HG02759 (cell line): ENCODE measurements around the gene PFDN5.
"Not testable (repeated sequence)": the region's sequence is repeated elsewhere in the genome, so short reads cannot be mapped to it uniquely, and the experiment has no call there.

Experiments
- ATAC-seq: cut with Tn5 transposase; IDR thresholded peaks from one replicate; pipeline ENCODE4 v1.9.1; 2021; ENCODE audit warnings: mild to moderate bottlenecking, moderate library complexity; ENCODE audit not compliant: unreplicated experiment

The PFDN5 gene

DNA sequence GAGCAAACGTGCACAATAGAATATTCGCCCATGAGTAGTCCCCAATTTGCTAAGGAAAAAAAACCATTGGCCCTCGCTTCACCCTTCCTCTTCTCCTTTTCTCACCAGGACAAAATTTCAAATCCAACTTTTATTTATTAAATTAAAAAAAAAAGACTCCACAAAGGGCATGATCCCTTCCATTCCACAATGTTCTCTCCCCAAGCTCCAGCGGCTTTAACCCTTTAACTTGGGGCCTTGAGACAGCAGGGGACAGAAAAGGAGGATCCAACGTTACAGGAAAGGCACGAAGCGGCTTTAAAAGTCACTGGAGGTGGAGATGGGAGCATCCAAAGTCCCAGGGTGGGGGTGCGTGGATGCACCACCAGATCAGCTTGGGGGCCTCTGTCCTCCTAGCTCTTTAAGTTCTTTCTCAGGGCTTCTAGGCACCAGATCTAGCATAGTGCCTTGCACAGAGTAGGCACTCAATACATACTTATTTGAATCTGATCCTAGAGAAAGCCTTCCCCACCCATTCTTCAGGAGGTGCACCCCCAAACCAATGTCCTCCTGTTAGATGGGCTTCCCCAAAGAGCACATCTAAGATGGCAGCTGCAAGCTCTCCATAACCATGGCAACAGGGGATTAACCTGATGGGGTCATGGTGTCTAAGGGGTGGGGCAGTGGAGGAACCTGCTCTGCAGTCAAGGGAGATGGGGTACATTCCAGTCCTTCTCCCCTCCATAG lies 31.3 kb downstream of the PFDN5 start:
- ATAC-seq = no peak

DNA sequence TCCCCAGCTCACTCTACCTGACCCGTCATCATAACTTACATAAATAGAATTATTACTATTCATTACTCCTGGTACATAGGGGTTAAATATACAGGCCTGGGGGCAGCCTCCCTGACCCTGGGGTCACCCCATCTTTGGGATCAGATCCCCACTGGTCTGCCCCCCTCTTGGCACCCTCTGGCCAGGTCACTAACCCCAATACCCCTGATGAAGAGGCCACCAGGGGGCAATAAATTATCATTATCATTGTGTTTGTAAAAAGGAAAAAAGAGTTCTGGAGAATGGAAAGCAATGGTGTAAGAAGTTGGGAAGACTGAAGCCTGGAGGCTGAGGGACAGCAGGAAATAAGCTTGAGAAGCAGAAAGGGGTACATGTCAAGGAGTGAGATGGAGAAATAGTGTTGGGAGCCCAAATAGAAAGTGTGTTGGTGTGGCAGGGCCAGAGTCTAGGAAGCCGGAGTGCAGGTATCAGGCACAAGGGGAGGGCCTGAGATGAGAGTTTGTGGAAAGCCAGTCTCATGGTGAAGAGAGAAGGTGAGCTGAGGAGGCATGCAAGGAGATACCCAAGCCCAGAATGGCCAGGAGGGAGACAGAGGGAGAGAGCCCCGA lies 32.2 kb downstream of the PFDN5 start:
- ATAC-seq = no peak

- ATAC-seq = no peak
These were observed 32.7 kb downstream of the PFDN5 start for GRCh38 chr12:53328043-53328435.

DNA sequence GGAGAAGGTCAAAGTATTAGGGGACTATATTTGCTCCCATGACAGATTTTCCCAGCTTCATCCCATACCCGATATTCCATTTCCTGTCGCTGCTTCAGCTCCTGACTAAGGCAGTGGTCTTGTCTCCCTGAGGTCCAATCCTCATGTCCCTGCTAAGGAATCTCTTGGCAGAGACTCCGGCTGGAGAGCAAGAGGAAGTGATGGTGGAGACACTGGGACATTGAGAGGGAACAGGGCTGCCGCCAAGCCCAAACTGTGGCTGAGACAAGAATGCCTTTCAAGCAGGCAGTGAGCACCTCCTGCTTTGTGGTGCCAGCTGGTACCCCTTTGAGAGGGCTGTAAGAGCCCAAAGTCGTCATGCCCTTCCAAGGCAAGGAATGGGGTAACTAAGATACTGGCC lies 35.3 kb downstream of the PFDN5 start:
- no peak for ATAC-seq

DNA sequence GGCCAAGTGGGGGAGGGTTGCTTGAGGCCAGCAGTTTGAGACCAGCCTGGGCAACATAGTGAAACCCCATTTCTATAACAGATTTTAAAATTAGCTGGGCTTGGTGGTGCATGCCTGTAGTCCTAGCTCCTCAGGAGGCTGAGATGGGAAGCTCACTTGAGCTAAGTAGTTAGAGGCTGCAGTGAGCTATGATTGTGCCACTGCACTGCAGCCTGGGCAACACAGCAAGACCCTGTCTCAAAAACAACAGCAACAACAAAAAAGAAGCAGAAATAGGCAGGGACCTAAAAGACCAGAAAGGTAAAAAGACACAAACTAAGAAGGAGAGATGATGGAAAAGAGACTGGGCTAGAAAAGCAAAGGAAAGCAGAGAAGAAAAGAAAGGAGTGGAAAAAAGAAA lies 37.0 kb downstream of the PFDN5 start:
- ATAC-seq = not testable (repeated sequence)

- ATAC-seq = no peak
These were observed 37.4 kb downstream of the PFDN5 start for GRCh38 chr12:53332744-53333143.

DNA sequence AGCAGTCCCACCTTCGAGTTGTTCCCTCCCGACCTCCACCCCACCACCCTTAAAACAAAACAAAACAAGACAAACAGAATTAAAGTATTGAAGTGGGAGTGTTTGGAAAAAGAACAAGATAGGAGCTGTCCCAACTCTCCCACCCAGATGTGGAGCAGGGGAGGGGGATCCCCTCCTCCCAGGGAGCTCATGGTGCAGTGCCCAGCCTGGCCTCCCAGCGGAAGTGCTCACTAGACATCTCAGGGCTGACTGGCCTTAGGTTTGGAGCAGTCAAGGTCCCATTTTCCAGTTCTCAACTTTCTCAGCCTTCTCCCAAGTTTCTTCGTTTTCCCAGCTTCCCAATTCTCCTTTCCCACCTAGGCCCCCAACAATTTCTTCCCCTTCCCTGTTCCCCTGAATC lies 37.9 kb downstream of the PFDN5 start:
- no peak for ATAC-seq

- no peak for ATAC-seq
These were observed 38.5 kb downstream of the PFDN5 start for GRCh38 chr12:53333845-53334244.

- no peak for ATAC-seq
These were observed 39.5 kb downstream of the PFDN5 start for GRCh38 chr12:53334822-53335221.

DNA sequence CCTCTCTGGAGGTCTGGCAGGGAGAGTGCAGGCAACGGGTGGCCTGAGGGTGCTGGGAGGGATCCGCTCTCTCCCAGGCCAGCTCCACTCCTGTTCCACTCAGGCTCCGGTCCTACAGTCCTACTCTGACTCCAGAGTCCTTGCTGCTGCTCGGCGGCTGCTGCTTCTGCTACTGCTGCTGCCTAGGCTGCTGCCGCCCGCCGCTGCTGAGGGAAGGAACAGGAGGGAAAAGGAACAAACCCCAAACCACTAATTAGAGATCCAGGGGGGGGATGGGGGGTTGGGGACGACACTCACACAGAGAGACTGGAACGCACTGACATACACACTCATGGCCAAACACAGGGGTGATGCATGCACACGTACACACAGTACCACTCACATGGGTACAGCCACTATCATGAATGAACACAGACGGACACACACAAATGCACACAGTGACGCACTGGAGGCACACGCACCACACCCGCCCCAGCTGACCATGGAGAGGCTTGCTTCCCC lies 40.9 kb downstream of the PFDN5 start, which contains the start of gene SP7:
Gene SP7, minus strand, starts transcription at position 174 of the 501 bp plus-strand sequence. CDS start 708 bp downstream, outside the sequence.
- no peak for ATAC-seq

DNA sequence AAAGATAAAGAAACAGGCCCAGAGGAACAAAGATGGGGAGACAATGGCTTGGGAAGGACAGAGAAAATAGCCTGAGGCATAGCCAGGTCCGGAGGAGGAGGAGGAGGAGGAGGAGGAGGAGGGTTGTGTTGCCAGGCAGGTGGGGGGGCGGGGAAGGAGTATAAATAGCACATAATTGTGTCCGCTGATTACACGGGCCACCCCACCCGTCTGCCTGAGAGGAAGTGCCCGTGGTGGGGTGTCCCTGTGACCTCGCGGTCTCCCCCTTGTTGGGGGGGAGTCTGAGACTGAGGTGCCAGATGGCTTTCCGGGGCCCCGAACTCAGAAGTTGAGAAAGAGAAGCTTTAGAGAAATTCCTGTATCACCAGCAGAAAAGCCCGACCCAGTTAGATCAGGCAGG lies 42.7 kb downstream of the PFDN5 start:
- no peak for ATAC-seq

DNA sequence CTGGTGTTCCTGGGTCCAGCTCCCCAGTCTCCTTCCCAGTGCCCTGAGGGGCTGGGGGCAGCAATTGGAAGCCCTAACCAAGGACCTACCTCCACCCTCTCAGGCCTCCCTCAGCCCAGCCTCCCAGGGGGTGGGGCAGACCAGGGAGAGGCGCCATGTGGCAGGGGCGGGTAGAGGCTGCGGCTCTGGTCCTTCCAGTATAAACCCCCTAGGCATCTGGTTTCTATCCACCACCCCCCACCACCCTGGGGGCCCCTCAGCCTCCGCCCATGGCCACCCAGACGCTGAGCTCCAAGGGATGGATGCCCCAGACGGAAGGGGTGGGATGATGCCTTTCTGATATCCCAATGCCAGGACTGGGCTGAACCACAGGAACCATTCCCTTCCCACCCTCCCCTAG lies 43.6 kb downstream of the PFDN5 start:
- no peak for ATAC-seq

- ATAC-seq = no peak
These were observed 45.1 kb downstream of the PFDN5 start for GRCh38 chr12:53340398-53340797.

DNA sequence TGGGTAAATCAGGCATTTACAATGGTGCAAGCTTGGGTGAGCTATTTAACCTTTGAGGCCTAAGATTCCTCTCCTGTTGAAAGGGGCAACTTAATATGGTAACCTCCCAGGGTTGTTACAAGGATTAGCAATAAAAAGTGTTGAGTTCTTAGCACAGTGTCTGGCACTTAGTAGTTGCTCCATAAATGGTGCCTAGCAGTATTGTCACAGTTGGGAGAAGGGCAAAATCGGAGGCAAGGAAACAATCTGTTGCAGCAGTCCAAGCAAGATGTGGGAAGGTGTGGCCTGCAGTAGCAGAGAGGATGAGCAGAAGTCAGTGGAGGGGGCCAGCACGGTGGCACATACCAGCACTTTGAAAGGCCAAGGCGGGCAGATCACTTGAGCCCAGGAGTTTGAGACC lies 48.1 kb downstream of the PFDN5 start:
- ATAC-seq = no peak

DNA sequence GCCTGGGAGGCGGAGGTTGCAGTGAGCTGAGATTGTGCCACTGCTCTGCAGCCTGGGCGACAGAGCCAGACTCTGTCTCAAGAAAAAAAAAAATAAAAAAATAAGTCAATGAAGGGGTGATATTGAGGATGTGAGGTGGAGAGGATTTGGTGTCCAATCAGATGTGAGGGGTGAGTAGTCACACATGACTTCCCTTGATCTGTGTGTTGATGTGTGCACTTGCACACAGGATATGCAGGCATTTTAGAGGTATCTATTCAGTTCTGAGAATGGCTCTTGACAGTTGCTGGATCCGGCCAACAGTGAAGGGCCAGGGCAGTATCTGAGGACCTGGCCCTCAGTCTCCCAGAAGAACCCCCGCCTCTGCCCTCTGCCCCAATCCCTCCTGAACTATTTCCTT lies 48.6 kb downstream of the PFDN5 start:
- ATAC-seq = no peak

- ATAC-seq = no peak
These were observed 49.1 kb downstream of the PFDN5 start for GRCh38 chr12:53344487-53344823.

DNA sequence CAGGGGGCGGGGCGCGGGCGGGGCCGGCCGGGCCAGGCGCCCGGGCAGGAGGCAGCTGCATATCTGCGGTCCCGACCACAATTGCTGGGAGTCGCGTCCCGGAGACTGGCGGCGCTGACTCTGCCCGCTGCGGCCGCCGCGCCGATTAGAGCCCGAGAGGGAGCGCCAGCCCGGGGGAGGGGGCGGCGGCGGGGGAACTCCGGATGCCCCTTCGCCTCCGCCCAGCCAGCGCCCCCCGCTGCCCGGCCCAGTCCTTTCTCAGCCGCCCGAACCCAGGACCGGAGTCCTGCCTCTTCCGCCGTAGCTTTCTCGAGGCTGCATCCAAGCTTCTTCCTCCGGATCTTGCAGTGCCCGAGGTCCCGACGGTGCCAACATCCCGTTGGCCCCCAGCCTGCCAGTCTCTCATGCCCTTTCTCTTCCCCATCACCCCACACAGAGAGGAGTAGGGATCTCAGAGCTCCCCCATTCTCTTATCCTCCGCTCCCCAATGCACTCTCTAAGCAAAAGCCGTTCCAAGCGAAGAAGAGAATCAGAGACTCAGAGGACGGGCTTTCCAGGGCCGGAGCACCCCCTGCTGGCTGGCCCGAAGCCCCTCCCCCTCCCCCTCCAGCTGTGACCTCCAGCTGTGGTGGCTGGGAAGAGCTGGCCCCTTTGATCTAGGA lies 49.6 kb downstream of the PFDN5 start:
- peak; percentile 82 for ATAC-seq

GRCh38 chr12:53345486-53346188 lies 50.3 kb downstream of the PFDN5 start:
- ATAC-seq = no peak

- ATAC-seq = no peak
These were observed 51.1 kb downstream of the PFDN5 start for GRCh38 chr12:53346491-53346890.

GRCh38 chr12:53347905-53348304 lies 52.6 kb downstream of the PFDN5 start:
- ATAC-seq = no peak
